Measurements from ENCODE around the gene RABGAP1L.

DNA sequence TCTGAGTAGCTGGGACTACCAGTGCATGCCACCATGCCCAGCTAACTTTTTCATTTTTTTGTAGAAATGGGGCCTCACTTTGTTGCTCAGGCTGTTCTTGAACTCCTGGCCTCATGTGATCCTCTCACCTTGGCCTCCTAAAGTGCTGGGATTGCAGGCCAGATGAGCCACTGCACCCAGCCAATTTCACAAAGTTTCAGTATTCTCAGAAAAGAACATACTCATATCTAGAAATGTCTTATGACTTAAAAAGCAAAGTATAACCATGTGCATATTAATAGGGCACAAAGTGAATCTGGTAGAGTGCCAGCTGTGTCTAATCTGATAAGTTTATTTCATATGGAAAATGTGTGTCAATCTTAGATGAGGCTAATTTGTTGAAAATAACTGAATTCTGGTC, 752.9 kb downstream of the RABGAP1L start:
- no peak for TF ChIP-seq CTCF (IDR thresholded peaks at IDR 0.05; ENCODE audit: extremely low read depth in 1 of 2, insufficient read depth in 1 of 2, low read depth in 1 of 2, low read length in 2 of 2)
- no peak for TF ChIP-seq JUN (IDR thresholded peaks at IDR 0.05; ENCODE audit: borderline replicate concordance, insufficient read depth, insufficient read length, low read depth)

All from endothelial cell of umbilical vein (primary cell).